ENCODE data around the gene OR5AR1.
A peak's percentile ranks its signal among the peaks of the same experiment; 100 is the strongest.
"Not testable (repeated sequence)": the region's sequence is repeated elsewhere in the genome, so short reads cannot be mapped to it uniquely, and the experiment has no call there.

Gene OR5AR1
- 0 reads per million in 2 donors for total RNA-seq

GRCh38 chr11:56663386-56663785, at the start of gene OR5AR1:
Gene OR5AR1, plus strand, starts transcription at chr11:56663686. Its CDS starts 0 bp downstream, at chr11:56663686.
- DNase-seq, result no peak

DNA sequence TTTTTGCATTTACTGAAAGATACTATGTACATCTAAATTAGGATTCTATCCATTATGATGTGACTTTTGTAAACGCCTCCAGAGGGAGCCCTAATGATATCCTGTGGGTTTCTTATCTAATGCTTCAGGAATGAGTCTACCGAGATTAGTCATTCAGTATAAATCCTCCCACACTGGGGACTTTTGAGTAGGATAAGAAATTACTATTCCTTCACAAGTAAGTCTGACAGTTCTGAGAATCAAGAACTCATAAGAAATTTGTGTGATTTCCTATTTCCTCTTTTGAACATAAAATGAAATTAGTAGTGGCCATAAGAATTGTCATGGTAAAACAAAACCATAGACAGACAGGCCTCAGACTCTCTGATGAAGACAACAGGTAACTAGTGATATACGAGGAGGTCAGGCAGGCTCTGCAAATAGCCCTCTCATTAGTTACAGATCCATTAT, 38.8 kb upstream of the OR5AR1 start:
- DNase-seq, result peak in 1 of 5 experiments; percentile 2

DNA sequence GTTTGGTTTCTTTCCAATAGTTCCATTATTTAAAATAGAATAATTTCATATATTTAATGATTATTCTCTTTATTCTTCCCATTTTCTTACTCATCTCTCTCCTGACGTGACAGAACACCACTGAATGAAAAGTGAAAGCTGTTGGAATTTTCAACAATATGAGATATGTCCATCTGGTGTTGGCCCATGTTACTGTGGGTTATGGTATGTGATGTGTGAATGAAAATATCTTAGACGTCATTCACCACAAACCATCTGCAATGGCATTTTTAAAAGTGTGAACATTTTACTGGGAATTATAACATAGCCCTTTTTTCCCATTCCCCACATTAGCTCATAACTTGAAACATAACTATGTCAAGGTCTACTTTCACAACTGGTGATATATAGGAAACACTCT, 37.5 kb upstream of the OR5AR1 start:
- DNase-seq, result no peak

GRCh38 chr11:56632329-56632728, 31.2 kb upstream of the OR5AR1 start:
- no peak for DNase-seq

DNA sequence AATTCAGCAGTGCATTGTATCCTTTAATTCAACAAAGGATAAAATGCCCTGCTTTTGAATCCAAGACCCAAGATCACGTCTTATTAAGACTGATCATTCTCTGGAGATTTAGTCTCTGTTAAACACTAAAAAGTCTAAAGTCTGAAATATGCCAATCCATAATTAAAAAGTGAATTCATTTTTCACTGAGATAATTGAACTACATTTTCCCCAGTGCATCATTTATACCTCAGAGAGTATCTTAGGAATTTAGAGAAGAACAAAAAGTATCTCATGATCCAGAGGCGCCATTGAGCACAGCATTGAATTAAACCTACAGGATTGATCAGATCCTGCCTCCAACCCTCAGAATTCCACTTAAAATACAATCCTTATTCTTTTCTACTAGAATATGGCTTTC, 26.6 kb upstream of the OR5AR1 start:
- no peak for DNase-seq

- DNase-seq, result no peak
These were observed 26.0 kb upstream of the OR5AR1 start for GRCh38 chr11:56637500-56637899.

DNA sequence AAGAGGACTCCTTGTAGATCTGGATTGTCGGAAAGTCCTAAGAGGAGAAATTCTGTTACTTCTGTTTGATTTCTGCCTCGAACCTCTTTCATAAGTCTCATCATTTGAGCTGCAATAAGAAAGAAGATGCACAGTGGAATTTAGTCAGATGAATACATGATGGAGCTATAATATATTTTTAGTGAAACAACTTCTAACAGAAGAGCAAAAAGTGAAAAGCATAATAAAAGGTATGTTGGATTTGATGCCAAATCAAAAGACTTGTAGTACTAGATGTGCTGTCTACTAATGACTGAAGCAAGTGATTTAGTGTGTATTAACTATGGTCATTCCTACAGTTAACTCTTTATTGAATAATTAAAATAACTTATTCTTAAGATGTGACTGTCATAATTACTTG, 21.1 kb upstream of the OR5AR1 start, which contains the start of gene OR5AP2:
TSS of gene OR5AP2 (minus strand) at position 101 of the 400 bp plus-strand sequence. CDS start at position 101, 0 bp downstream.
- DNase-seq, result no peak

DNA sequence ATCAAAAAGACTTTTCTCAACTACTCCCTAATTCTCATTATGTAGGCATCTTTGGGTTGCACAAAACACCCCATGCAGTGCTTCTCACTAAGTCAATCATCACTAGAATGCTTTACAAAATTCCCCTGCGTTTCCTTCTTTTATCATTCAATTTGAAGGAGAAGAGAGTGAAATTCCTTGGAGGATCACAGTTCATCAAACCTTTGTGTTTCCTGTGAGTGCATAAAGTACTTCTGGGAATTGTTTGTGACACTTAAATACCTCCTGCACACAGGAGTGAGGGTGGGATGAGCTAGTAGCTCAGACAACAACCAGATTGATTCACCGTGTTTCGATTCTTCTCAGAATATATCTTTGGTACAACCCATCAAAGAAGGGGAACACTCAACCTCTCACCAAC, 3.7 kb upstream of the OR5AR1 start:
- DNase-seq, result no peak

DNA sequence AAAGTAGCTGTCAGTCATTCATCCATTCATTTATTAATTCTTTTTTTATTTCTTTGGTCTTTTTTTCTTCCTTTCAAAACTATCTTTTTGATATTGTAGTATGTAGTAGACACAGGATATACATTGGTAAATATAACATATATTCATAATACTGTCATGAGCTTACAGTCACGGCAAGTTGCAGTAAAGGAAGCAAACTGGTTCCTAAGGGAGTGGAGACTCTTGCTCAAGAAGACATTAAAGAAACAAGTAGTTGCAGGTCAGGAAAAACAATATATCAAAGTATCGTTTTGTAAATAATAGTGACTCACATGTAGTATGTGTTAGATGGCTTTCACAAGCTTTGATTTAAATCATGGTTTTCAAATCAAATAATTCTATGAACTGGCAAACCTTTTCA, 7.5 kb downstream of the OR5AR1 start:
- DNase-seq, result no peak

DNA sequence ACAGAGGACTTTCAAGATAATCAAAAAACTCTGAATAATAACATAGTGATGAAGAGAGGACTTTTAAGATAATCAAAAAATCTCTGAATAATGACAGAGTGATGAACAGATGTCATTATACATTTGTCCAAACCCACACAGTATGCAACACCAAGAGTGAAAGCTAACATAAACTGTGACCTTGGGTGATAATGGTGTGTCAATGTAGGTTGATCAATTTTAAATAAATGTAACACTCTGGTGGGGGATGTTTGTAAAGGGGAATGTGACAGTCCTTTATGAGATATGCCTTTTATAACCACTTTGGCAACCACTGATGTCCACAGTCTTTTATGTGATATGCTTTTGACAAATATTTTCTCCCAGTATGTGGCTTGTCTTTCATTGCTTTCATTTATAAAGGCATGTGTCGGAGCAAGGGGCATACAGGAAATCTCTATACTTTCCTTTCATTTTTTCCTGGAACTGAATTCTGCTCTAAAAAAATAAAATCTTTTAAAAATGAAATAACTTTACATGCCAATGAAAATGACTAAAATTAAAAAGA, 25.1 kb downstream of the OR5AR1 start:
- no peak for DNase-seq

DNA sequence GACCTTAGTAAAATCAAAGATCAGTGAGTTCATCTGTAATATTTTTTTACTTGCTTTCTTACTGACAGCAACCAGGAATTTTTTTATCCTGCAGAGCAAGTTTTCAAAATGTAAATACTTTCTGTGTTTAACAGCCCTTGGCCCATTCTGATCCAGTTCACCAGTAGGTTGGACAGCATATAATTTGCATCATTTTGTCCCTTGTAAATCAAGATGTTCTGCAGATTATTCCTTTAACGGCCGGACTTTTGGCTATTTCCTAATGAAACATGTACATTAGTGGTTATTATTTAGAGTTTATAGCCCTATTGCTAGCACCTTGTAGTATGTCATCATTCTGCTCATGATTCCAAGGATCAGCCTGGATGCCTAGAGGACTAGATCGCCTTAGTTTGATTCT, 27.7 kb downstream of the OR5AR1 start:
- DNase-seq, result not testable (repeated sequence)

- no peak for DNase-seq
These were observed 29.9 kb downstream of the OR5AR1 start for GRCh38 chr11:56693428-56693827.

- no peak for DNase-seq
These were observed 35.3 kb downstream of the OR5AR1 start, which contains the start of gene OR9G1 for GRCh38 chr11:56698795-56699194. Gene OR9G1, plus strand, starts transcription at chr11:56699095. Its CDS starts 1,293 bp downstream, at chr11:56700388.

- DNase-seq, result no peak
These were observed 36.9 kb downstream of the OR5AR1 start for GRCh38 chr11:56700242-56700913.

GRCh38 chr11:56700914-56701485, 37.5 kb downstream of the OR5AR1 start:
- no peak for DNase-seq

DNA sequence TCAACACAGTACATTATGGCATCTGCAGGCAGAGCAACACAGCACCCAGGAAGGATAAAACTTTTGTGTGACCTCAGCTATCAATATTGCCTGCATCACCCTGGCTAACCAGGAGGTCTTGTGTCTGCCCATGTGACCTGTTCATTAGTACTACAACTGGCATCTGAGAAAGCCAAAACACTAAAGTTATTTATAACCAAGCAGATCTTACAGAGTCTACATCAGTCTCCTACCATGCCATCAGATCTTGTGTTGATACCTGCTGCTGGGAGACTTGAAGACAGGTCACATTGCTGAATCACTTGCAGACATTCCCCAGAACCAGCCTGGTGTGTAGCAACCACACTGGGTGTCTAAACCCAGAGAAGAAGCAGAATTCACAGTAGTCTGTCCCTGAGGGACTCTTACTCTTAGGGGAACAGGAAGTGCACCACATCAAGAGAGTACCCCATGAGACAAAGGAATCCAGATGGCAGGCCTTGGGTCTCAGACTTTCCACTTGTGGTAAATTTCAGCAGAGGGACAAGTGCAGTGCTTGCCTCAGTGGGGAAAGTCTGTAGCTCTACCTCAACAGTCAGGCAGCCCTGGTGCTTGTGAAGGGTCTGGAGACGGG, 42.4 kb downstream of the OR5AR1 start:
- DNase-seq, result no peak

GRCh38 chr11:56706486-56706885, 43.0 kb downstream of the OR5AR1 start:
- DNase-seq, result no peak

DNA sequence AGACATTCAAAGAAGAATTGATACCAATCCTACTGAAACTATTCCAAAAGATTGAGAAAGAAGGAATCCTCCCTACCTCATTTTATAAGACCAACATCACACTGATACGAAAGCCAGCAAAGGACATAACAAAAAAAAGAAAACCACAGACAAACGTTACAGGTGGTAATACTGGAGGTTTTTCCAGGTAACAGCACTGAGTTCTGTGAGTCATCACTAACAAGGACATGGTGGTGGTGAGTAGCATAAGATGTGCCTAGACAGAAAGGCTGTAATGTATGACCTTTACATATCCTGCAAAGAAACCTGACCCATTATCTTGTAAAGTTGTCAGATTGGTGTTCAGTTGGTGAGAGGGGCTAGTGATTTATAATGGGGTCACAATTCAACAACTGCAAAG, 50.7 kb downstream of the OR5AR1 start:
- DNase-seq, result no peak

All from T-helper 2 cell (primary cell).